Fibroblast of lung (primary cell): ENCODE measurements around the gene HSPB6. TPM values are rescaled to one million over a fixed set of nuclear protein-coding genes. Genes with fewer than 3 reads are reported as not detected.

Source experiments
- DNase-seq, 2 donors: peaks; one replicate each; pipeline versions ENCODE4 v3.0.0 to v3.0.0-alpha.2; 2010; ENCODE audit warnings: low read depth in 2 of 2
- H2AFZ ChIP-seq: 2 replicates; pipeline ENCODE4 v1.5.1; 2012; ENCODE audit warnings: low read length, control low read depth, inconsistent platforms
- H3K27ac ChIP-seq: 2 replicates; pipeline ENCODE4 v1.5.1; 2011; ENCODE audit warnings: low read length, control low read depth; ENCODE audit not compliant: insufficient read depth
- H3K27me3 ChIP-seq: 2 replicates; pipeline ENCODE4 v1.5.1; 2011; ENCODE audit warnings: mild to moderate bottlenecking, low read length; ENCODE audit not compliant: control insufficient read depth, insufficient read depth
- H3K36me3 ChIP-seq: 2 replicates; pipeline ENCODE4 v1.5.1; 2011; ENCODE audit warnings: low read length; ENCODE audit not compliant: control insufficient read depth, insufficient read depth
- H3K4me1 ChIP-seq: 2 replicates; pipeline ENCODE4 v1.5.1; 2011; ENCODE audit warnings: low read length; ENCODE audit not compliant: control insufficient read depth, insufficient read depth; ENCODE audit errors: extremely low read depth
- H3K4me2 ChIP-seq: 2 replicates; pipeline ENCODE4 v1.5.1; 2011; ENCODE audit warnings: low read length, control low read depth; ENCODE audit not compliant: insufficient read depth; ENCODE audit errors: extremely low read depth
- H3K4me3 ChIP-seq, 4 experiments: fragments of 200-600 bp in 1 of 4; sonication (generic) in 1 of 4; replicated peaks in 1 of 4; 2 replicates each; pipeline ENCODE4 v1.5.1; 2011 to 2016; ENCODE audit warnings: low read length in 4 of 4, low read depth in 3 of 4, mild to moderate bottlenecking in 3 of 4, control low read depth in 2 of 4, inconsistent platforms in 1 of 4, mixed read lengths in 1 of 4; ENCODE audit not compliant: insufficient read depth in 1 of 4; ENCODE audit errors: control extremely low read depth in 1 of 4
- H3K79me2 ChIP-seq: 2 replicates; pipeline ENCODE4 v1.5.1; 2012; ENCODE audit warnings: mild to moderate bottlenecking, low read length, inconsistent platforms; ENCODE audit not compliant: control insufficient read depth, insufficient read depth
- H3K9ac ChIP-seq: 2 replicates; pipeline ENCODE4 v1.5.1; 2011; ENCODE audit warnings: mild to moderate bottlenecking, low read length, control low read depth; ENCODE audit not compliant: insufficient read depth
- H3K9me3 ChIP-seq: 2 replicates; pipeline ENCODE4 v1.5.1; 2012; ENCODE audit warnings: low read depth, low read length; ENCODE audit not compliant: control insufficient read depth, insufficient read depth
- H4K20me1 ChIP-seq: 2 replicates; pipeline ENCODE4 v1.5.1; 2011; ENCODE audit warnings: low read length; ENCODE audit not compliant: control insufficient read depth, insufficient read depth; ENCODE audit errors: extremely low read depth
- EZH2 ChIP-seq: IDR thresholded peaks from 2 replicates; pipeline ENCODE4 v1.5.1; 2012; ENCODE audit warnings: low read length, control low read depth, mild to moderate bottlenecking; ENCODE audit errors: missing control alignments
- polyA plus RNA-seq, 2 donors: library from polyadenylated mRNA; depleted of rRNA in 1 of 2; stranded (reverse) in 1 of 2; unstranded in 1 of 2; fragments of >200 nt; gene quantifications; 2 replicates each; pipeline ENCODE4 v1.2.1, GENCODE V29; 2011 to 2012; ENCODE audit warnings: missing spikeins in 1 of 2
- total RNA-seq: library from RNA; depleted of rRNA; stranded (reverse); fragments of >200 nt; gene quantifications from 2 replicates; pipeline ENCODE4 v1.2.1, GENCODE V29; 2014
- TF ChIP-seq, protein P1 (sequence below), 2 donors: IDR thresholded peaks in 1 of 2; conservative IDR thresholded peaks in 1 of 2; 1 replicate in 1 of 2; 2 replicates in 1 of 2; pipeline ENCODE4 v1.5.1; 2011 to 2012; ENCODE audit warnings: low read length in 2 of 2, control low read depth in 1 of 2, inconsistent platforms in 1 of 2, low read depth in 1 of 2, mild to moderate bottlenecking in 1 of 2

Gene HSPB6
- total and polyA plus RNA-seq, 2 donors (not counting 1 experiment from before 2014, with no cell fraction given), result 53.1 to 54.3 TPM

DNA sequence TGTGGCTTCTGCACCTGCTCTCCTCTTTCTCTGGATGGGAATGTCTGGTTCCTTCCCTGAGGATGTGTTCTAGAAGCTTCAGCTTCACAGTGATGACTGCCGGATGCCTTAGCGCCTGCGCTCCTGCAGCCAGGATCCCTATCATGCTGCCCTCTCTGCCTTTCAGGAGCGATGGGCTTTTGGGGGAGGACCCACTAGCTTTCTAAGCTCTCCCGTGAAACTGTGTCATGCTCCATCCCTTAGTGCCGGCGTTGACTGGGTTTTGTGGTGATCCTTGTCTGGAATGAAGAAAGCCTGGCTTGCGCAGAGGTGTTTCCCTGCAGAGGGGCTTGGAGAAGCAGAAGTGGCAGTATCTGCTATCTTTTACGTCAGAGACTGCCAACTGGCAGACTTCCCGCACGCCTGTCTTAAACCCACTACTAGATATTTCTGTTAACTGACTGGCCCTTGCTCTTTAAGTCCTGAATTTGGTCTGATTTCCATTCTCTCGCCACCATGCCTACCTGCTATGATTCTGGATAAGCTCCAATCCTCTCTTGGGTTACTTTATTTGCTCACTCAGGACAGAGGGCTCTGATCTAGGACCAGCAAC is 42.8 kb downstream of the HSPB6 start:
- no peaks in the 10 kb centered on the region for H4K20me1 ChIP-seq
- H3K9me3 ChIP-seq, result no peaks in the 10 kb centered on the region
- peaks cover 2% of the 10 kb centered on the region for H3K27me3 ChIP-seq
- no peaks in the 10 kb centered on the region for H3K36me3 ChIP-seq
- H3K27ac ChIP-seq, result no peak overlapping the region
- H3K9ac ChIP-seq, result no peak overlapping the region
- H3K4me2 ChIP-seq, result no peak overlapping the region
- no peak for TF ChIP-seq EZH2
- TF ChIP-seq, protein P1, sequence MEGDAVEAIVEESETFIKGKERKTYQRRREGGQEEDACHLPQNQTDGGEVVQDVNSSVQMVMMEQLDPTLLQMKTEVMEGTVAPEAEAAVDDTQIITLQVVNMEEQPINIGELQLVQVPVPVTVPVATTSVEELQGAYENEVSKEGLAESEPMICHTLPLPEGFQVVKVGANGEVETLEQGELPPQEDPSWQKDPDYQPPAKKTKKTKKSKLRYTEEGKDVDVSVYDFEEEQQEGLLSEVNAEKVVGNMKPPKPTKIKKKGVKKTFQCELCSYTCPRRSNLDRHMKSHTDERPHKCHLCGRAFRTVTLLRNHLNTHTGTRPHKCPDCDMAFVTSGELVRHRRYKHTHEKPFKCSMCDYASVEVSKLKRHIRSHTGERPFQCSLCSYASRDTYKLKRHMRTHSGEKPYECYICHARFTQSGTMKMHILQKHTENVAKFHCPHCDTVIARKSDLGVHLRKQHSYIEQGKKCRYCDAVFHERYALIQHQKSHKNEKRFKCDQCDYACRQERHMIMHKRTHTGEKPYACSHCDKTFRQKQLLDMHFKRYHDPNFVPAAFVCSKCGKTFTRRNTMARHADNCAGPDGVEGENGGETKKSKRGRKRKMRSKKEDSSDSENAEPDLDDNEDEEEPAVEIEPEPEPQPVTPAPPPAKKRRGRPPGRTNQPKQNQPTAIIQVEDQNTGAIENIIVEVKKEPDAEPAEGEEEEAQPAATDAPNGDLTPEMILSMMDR (conservative IDR thresholded peaks at IDR 0.05 in 1 of 2, IDR thresholded peaks at IDR 0.05 in 1 of 2; ENCODE audit: low read depth in 1 of 2, low read length in 2 of 2), result no peak
- H2AFZ ChIP-seq, result no peak overlapping the region
- H3K4me1 ChIP-seq, result peaks cover 4% of the 10 kb centered on the region
- H3K79me2 ChIP-seq, result peaks cover 9% of the 10 kb centered on the region
- no peak overlapping the region for H3K4me3 ChIP-seq
- DNase-seq, result no peak

DNA sequence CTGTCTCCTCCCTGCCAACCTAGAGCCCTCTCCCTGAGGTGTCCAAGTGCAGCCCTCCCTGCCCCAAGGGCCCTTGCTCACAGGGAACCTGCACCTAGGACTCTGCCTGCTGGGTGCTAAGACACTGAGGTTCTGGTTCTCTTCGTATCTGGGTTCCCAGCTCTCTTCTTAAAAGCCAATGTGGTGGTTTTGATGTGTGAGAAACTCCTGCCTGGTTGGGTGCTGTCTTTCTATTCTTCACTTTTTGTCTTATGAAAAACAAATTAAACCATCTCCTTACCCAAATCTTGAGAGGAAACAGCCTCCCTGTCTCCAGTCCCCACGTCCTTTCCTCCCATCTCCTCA is 43.4 kb downstream of the HSPB6 start:
- Histone ChIP-seq H3K9me3 (no peaks in the 10 kb centered on the region), H3K27ac (no peak overlapping the region), H3K27me3 (peaks cover 2% of the 10 kb centered on the region), H3K4me1 (peaks cover 3% of the 10 kb centered on the region), H2AFZ (no peak overlapping the region), H4K20me1 (no peaks in the 10 kb centered on the region), H3K79me2 (peaks cover 3% of the 10 kb centered on the region), H3K4me3 (no peak overlapping the region), H3K36me3 (no peaks in the 10 kb centered on the region), H3K9ac (no peak overlapping the region), H3K4me2 (no peak overlapping the region)
- TF ChIP-seq EZH2, result no peak
- TF ChIP-seq, protein P1 (conservative IDR thresholded peaks at IDR 0.05 in 1 of 2, IDR thresholded peaks at IDR 0.05 in 1 of 2; ENCODE audit: low read depth in 1 of 2, low read length in 2 of 2), result no peak
- no peak for DNase-seq

DNA sequence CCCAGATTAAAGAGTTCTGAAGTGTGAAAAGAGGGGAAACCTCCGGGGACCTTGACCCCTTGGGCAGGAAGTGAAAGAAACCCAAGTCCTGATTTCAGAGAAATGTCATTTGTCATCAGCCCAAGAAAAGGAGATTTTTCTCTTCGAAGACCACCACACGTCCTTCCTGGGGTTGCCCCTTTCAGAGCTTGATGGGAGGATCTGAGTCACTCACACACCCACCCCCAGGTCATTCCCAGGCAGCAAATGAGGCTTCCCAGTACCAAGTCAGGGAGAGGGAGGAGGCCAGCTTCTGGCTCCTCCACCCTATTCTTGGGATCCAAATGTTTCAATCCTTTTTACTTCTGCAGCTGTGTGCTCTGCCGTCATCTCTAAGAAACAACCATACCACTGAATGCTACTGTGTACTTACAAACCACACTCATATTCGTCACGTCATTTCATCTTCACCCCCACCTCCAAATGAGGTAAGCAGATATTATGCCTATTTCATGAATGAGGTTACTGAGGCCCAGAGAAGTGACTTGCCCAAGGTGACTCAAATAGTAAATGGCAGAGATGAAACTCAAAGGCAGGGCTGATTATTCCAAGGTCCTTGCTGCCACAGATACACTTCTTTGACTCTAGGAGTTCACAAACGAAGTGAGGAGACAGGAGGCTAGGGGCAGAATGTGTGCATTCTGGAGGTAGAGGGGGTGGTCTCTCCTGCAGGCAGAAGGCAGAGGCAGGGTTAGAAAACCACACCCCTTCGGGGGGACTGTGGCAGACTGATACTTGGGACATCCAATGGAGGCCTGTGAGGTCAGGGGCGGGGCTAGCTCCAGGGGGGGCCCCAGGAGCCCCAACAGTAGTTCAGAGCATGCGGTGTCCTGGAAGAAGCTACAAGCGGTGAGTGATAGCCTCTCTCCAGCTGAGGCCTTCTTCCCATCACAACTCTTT is 44.0 kb downstream of the HSPB6 start:
- H3K36me3 ChIP-seq, result no peaks in the 10 kb centered on the region
- H3K9me3 ChIP-seq, result no peaks in the 10 kb centered on the region
- no peak overlapping the region for H3K27ac ChIP-seq
- DNase-seq, result no peak
- H3K4me3 ChIP-seq, result no peak overlapping the region
- no peak overlapping the region for H2AFZ ChIP-seq
- no peak overlapping the region for H3K9ac ChIP-seq
- no peak overlapping the region for H3K4me2 ChIP-seq
- no peaks in the 10 kb centered on the region for H3K79me2 ChIP-seq
- TF ChIP-seq, protein P1 (conservative IDR thresholded peaks at IDR 0.05 in 1 of 2, IDR thresholded peaks at IDR 0.05 in 1 of 2; ENCODE audit: low read depth in 1 of 2, low read length in 2 of 2), result no peak
- no peak for TF ChIP-seq EZH2
- H3K27me3 ChIP-seq, result peaks cover 2% of the 10 kb centered on the region
- H3K4me1 ChIP-seq, result peaks cover 3% of the 10 kb centered on the region
- no peaks in the 10 kb centered on the region for H4K20me1 ChIP-seq
